Stimulated activated memory B cell treated with anti-CD40 and anti-IgM and Interleukin-4, amounts not matched to agents 10 μg/mL and 1 μg/mL and 100 μg/mL, for 72 hours (primary cell): ENCODE data around the gene SLC2A3.
"Not testable (repeated sequence)": the region's sequence is repeated elsewhere in the genome, so short reads cannot be mapped to it uniquely, and the experiment has no call there.

Experiments
- ATAC-seq: fragments of 150-1000 bp; cut with Tn5 transposase; 2 replicates; pipeline ENCODE4 v1.10.0; 2021
- H3K27ac Mint-ChIP-seq: one replicate; pipeline ENCODE4 v1.8.0; 2022; ENCODE audit warnings: mild to moderate bottlenecking, mixed read lengths
- H3K27me3 Mint-ChIP-seq: one replicate; pipeline ENCODE4 v1.8.0; 2022; ENCODE audit warnings: mixed read lengths
- H3K36me3 Mint-ChIP-seq: one replicate; pipeline ENCODE4 v1.8.0; 2022; ENCODE audit warnings: mixed read lengths
- H3K4me1 Mint-ChIP-seq: one replicate; pipeline ENCODE4 v1.8.0; 2022; ENCODE audit warnings: mixed read lengths
- H3K4me3 Mint-ChIP-seq: one replicate; pipeline ENCODE4 v1.8.0; 2022; ENCODE audit warnings: mild to moderate bottlenecking, moderate library complexity, mixed read lengths
- H3K9me3 Mint-ChIP-seq: one replicate; pipeline ENCODE4 v1.8.0; 2022; ENCODE audit warnings: mixed read lengths

SLC2A3 gene

GRCh38 chr12:7907009-7907408, 29.0 kb downstream of the SLC2A3 start:
- Mint-ChIP-seq H3K4me3 (no peak overlapping the region), H3K27ac (no peak overlapping the region), H3K36me3 (no peaks in the 10 kb centered on the region), H3K27me3 (no peaks in the 10 kb centered on the region), H3K4me1 (no peaks in the 10 kb centered on the region), H3K9me3 (no peaks in the 10 kb centered on the region)
- ATAC-seq = no peak

DNA sequence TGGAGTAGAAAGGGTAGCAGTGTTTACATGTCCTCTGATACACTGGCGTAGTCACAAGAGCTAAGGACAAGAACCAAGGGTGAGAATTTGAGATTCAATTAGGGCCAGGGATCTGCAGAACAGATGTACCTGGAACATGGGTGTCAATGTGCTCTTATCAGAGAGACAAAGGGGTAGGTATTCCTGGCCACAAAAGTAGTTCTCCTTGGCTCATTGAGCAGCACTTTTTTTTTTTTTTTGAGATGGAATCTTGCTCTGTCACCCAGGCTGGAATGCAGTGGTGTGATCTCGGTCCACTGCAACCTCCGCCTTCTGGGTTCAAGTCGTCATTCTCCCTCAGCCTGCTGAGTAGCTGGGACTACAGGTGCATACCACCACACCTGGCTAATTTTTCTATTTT, 29.7 kb downstream of the SLC2A3 start:
- H3K9me3 Mint-ChIP-seq, H3K4me3 Mint-ChIP-seq, H3K4me1 Mint-ChIP-seq, H3K27me3 Mint-ChIP-seq, H3K36me3 Mint-ChIP-seq, H3K27ac Mint-ChIP-seq, ATAC-seq: not testable (repeated sequence)

GRCh38 chr12:7905600-7906125, 30.3 kb downstream of the SLC2A3 start:
- H3K9me3 Mint-ChIP-seq, ATAC-seq, H3K27me3 Mint-ChIP-seq, H3K4me1 Mint-ChIP-seq, H3K36me3 Mint-ChIP-seq, H3K27ac Mint-ChIP-seq, H3K4me3 Mint-ChIP-seq: not testable (repeated sequence)

- no peak overlapping the region for H3K27ac Mint-ChIP-seq
- no peaks in the 10 kb centered on the region for H3K27me3 Mint-ChIP-seq
- H3K9me3 Mint-ChIP-seq = no peaks in the 10 kb centered on the region
- H3K4me1 Mint-ChIP-seq = no peaks in the 10 kb centered on the region
- no peak for ATAC-seq
- H3K36me3 Mint-ChIP-seq = no peaks in the 10 kb centered on the region
- H3K4me3 Mint-ChIP-seq = no peak overlapping the region
These were observed 30.9 kb downstream of the SLC2A3 start for GRCh38 chr12:7905071-7905470.

DNA sequence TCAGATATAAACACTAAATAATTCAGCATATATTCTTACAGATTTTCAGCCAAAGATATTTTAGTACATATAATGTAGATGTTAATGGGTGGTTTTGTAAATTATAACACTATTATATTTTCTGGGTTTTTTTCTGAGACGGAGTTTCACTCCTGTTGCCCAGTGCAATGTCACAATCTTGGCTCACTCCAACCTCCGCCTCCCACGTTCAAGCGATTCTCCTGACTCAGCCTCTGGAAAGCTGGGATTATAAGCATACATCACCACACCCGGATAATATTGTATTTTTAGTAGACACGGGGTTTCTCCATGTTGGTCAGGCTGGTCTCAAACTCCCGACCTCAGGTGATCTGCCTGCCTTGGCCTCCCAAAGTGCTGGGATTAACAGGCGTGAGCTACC, 33.6 kb downstream of the SLC2A3 start:
- not testable (repeated sequence) for H3K4me1 Mint-ChIP-seq, H3K27me3 Mint-ChIP-seq, H3K4me3 Mint-ChIP-seq, ATAC-seq, H3K9me3 Mint-ChIP-seq, H3K36me3 Mint-ChIP-seq, H3K27ac Mint-ChIP-seq

DNA sequence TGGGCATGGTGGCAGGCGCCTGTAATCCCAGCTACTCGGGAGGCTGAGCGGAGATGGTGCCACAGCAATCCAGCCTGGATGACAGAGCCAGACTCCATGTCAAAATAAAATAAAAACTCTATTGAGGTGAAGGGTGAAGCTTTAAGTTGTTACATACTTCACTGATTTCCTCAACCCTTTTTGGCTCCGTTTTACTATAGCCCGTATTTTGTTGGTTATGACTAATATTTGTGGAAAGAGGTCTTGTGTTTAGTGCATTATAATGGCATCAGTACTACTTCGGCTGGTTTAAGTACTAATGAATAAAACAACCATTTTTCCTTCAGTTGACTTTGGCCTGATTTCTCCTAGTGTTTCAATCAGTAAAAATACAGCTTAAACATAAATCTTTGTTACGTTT, 36.2 kb downstream of the SLC2A3 start:
- Mint-ChIP-seq H3K4me3 (no peak overlapping the region), H3K36me3 (no peaks in the 10 kb centered on the region)

GRCh38 chr12:7896726-7897125, 39.3 kb downstream of the SLC2A3 start:
- H3K27ac Mint-ChIP-seq, H3K36me3 Mint-ChIP-seq, ATAC-seq, H3K4me3 Mint-ChIP-seq, H3K9me3 Mint-ChIP-seq, H3K4me1 Mint-ChIP-seq: not testable (repeated sequence)
- peaks cover 11% of the 10 kb centered on the region for H3K27me3 Mint-ChIP-seq

More for the DNA sequence above, 36.2 kb downstream of the SLC2A3 start:
- Mint-ChIP-seq H3K27ac (no peak overlapping the region), H3K4me1 (no peaks in the 10 kb centered on the region), H3K27me3 (no peaks in the 10 kb centered on the region), H3K9me3 (no peaks in the 10 kb centered on the region)
- no peak for ATAC-seq

- Mint-ChIP-seq H3K9me3 (no peaks in the 10 kb centered on the region), H3K27ac (no peak overlapping the region), H3K36me3 (no peaks in the 10 kb centered on the region), H3K4me1 (no peaks in the 10 kb centered on the region), H3K27me3 (peaks cover 35% of the 10 kb centered on the region), H3K4me3 (no peak overlapping the region)
- no peak for ATAC-seq
These were observed 43.6 kb downstream of the SLC2A3 start for GRCh38 chr12:7892186-7892980.

GRCh38 chr12:7884689-7885088, 51.3 kb downstream of the SLC2A3 start:
- no peaks in the 10 kb centered on the region for H3K36me3 Mint-ChIP-seq
- no peaks in the 10 kb centered on the region for H3K9me3 Mint-ChIP-seq
- H3K4me1 Mint-ChIP-seq = no peaks in the 10 kb centered on the region
- ATAC-seq = no peak
- no peak overlapping the region for H3K4me3 Mint-ChIP-seq
- H3K27me3 Mint-ChIP-seq = peaks cover 16% of the 10 kb centered on the region
- H3K27ac Mint-ChIP-seq = no peak overlapping the region

DNA sequence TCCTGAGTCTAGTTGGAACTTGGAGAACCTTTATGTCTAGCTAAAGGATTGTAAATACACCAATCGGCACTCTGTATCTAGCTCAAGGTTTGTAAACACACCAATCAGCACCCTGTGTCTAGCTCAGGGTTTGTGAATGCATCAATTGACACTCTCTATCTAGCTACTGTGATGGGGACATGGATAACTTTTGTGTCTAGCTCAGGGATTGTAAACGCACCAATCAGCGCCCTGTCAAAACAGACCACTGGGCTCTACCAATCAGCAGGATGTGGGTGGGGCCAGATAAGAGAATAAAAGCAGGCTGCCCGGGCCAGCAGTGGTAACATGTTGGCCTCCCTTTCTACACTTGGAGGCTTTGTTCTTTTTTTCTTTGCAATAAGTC, 54.3 kb downstream of the SLC2A3 start:
- H3K27me3 Mint-ChIP-seq, H3K9me3 Mint-ChIP-seq, ATAC-seq, H3K36me3 Mint-ChIP-seq, H3K27ac Mint-ChIP-seq, H3K4me3 Mint-ChIP-seq, H3K4me1 Mint-ChIP-seq: not testable (repeated sequence)

GRCh38 chr12:7880952-7881735, 54.8 kb downstream of the SLC2A3 start:
- not testable (repeated sequence) for H3K4me1 Mint-ChIP-seq, H3K27me3 Mint-ChIP-seq, H3K9me3 Mint-ChIP-seq, H3K36me3 Mint-ChIP-seq, H3K4me3 Mint-ChIP-seq, H3K27ac Mint-ChIP-seq, ATAC-seq

DNA sequence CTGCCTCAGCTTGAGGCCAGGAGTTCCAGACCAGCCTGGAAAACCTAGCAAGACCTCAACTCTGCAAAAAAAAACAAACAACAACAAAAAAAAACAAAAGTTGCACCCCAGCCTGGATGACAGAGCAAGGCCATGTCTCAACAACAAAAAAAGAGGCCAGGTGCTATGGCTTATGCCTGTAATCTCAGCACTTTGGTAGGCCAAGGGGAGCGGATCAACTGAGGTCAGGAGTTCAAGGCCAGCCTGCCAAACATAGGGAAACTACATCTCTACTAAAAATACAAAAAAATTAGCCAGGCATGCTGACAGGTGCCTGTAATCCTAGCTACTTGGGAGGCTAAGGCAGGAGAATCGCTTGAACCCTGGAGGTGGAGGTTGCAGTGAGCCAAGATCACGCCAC, 56.7 kb downstream of the SLC2A3 start:
- no peak overlapping the region for H3K27ac Mint-ChIP-seq

DNA sequence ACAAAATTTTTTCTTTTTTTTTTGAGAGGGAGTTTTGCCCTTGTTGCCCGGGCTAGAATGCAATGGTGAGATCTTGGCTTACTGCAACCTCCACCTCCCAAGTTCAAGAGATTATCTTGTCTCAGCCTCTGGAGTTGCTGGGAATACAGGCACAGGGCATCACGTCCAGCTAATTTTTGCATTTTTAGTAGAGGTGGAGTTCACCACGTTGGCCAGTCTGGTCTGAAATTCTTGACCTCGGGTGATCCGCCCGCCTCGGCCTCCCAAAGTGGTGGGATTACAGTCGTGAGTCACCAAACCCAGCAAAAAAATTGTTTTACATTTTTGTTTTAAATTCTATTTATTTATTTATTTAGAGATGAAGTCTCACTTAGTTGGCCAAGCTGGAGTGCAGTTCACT, 58.6 kb downstream of the SLC2A3 start:
- H3K4me3 Mint-ChIP-seq = no peak overlapping the region
- H3K27me3 Mint-ChIP-seq = peaks cover 14% of the 10 kb centered on the region
- H3K36me3 Mint-ChIP-seq = no peaks in the 10 kb centered on the region
- no peaks in the 10 kb centered on the region for H3K9me3 Mint-ChIP-seq
- H3K4me1 Mint-ChIP-seq = no peaks in the 10 kb centered on the region
- H3K27ac Mint-ChIP-seq = no peak overlapping the region
- no peak for ATAC-seq

More for the DNA sequence above, 56.7 kb downstream of the SLC2A3 start:
- H3K9me3 Mint-ChIP-seq = no peaks in the 10 kb centered on the region
- no peaks in the 10 kb centered on the region for H3K4me1 Mint-ChIP-seq
- H3K4me3 Mint-ChIP-seq = no peak overlapping the region
- ATAC-seq = no peak
- no peaks in the 10 kb centered on the region for H3K36me3 Mint-ChIP-seq
- no peaks in the 10 kb centered on the region for H3K27me3 Mint-ChIP-seq

- no peaks in the 10 kb centered on the region for H3K4me1 Mint-ChIP-seq
- peaks cover 46% of the 10 kb centered on the region for H3K27me3 Mint-ChIP-seq
- ATAC-seq = no peak
- H3K4me3 Mint-ChIP-seq = no peak within 1 kb of the TSS
- H3K27ac Mint-ChIP-seq = no peak within 1 kb of the TSS
- H3K9me3 Mint-ChIP-seq = no peaks in the 10 kb centered on the region
- no peaks in the 10 kb centered on the region for H3K36me3 Mint-ChIP-seq
These were observed 63.2 kb downstream of the SLC2A3 start, which contains the start of gene SLC2A14 for GRCh38 chr12:7872566-7873319. SLC2A14 (minus strand) TSS chr12:7872915; CDS start chr12:7869880, 3,035 bp downstream.

DNA sequence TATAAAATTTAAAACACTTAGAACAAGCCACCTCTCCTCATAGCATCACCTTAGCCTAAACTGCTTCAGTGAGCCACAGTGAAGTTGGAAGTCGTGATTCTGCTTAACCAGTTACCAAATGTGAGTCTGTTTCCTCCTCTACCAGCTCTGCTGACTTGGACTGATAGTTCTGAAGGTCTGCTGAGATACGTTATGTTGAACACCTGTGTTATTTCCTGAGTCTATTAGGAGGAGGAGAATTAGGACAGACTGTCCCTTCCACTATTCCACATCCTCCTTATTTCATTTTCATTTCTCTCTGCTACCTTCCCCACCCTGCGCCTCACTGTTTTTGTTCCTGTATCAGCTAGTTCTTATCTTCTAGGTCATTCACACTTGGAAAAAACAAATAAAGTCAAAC, 65.7 kb downstream of the SLC2A3 start:
- Mint-ChIP-seq H3K4me3 (no peak overlapping the region), H3K4me1 (no peaks in the 10 kb centered on the region), H3K36me3 (no peaks in the 10 kb centered on the region), H3K27ac (no peak overlapping the region), H3K27me3 (peaks cover 56% of the 10 kb centered on the region), H3K9me3 (no peaks in the 10 kb centered on the region)
- no peak for ATAC-seq
